Measurements from ENCODE around the gene CREBL2.
"Not testable (repeated sequence)": the region's sequence is repeated elsewhere in the genome, so short reads cannot be mapped to it uniquely, and the experiment has no call there.

CREBL2 gene

DNA sequence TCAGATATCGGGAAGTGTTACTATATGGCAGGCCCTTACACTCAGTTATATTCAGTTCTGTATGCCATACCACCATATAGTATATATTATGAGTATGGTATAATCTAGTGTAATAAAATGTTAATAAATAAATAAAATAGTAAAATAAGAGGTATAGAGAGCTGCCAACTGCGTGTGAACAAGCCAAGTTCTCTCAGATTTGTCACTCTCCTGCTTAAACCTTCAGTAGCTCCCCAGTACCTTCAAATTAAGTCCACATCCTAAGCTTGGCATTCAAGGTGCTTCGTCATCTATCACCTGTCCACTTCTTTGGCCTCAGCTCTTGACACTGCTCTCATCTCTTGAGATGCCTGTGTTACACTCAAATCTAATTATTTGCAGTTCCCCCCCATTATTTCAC, 12.8 kb upstream of the CREBL2 start:
- no peak for DNase-seq (ENCODE audit: low spot score)

DNA sequence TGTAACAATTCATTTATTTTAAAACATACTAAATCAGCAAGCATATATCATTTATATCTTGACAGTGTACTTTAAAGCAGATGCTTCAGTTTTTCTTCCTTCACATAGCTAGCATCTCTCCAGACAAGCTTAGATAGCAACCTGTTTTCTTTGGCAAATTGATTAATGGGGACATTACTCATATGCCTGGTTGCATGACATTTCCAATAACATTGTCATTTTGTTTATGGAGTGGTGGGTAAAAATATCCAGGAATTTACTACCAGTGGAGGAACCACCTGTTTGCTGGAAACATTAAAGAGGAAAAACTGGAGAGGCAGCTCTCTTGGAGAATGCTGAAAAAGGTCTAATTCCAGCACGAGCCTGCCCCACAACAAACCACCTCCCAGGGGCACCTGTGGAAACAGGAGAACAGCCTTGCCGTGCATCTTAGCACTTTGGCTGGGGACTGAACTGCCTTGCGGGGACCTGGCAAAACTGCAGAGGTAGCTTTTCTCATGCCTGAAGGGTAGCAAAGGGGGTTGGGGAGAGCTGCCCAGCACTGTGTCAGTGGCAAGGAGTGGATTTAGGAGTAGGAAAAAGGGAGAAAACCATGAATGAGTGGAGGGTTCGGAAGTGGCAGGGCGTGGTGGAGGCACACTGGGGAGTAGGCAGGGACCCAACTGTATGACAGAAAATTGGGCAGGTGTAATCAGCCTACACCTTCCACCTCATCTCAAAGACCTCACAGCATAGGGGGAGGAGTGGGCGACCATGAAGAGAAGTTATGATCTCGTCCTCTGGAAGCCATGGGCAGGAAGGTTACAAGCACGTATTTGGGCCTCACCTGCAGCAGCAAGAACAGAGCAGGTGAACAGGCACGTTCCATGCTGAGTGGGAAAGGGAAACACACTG, 11.7 kb upstream of the CREBL2 start:
- no peak for DNase-seq (ENCODE audit: low spot score)

- DNase-seq (ENCODE audit: low spot score) = no peak
Observed at GRCh38 chr12:12600659-12601058, 11.0 kb upstream of the CREBL2 start.

DNA sequence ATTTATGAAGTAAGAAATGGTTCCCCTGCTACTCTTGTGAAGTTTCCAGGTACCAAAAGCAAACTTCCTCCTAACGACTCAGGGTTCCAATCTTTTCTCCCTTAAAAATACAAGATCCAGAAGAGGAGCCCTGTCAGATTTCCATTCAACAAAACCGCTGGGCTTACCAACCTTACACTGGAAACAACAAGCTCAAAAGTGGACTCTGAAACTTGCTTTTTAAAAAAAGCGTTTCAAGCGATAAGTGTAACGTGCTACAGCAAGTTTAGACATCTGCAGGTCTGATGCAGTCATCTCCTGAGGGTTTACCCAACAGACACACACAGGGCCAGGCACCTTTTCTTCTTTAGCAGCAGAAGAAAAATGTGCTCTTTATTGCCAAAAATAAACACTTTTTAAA, 6.9 kb upstream of the CREBL2 start:
- no peak for DNase-seq (ENCODE audit: low spot score)

DNA sequence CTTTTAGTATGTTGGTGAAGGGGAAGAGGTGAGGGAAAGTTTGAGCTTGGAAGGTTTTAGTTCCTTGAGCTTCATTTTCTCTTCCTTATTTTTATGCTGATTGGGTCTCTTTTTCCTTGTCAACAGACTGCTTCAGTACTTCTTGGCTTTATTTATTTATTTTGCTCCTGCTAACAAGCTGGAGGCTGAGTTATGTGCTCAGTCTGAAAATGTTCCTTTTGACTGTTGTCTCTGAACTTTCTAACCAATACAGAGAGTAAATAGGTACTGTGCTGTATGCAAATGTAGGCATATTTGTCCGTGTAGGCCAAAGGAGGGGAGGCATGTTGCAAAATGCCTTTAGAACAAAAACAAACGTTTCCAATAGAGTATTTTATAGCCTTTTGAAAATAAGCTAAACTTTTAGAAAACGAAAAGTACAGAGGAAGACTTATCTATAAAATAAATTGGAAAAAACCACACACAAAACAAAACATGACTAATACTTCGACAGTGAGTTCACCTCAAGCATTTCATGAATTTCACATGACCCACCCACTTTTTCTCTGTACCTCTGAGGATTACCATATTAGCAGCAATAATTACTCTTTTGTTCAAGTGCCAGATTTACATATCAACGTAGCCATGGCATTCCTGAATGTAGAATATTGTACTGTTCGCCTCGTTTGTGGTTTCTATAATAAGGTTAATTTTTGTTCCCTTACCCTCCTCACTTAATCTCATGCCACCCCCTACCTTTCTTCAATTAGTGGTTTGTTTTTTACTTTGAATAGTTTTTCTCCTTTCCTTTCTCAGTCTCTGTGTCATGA, 4.7 kb upstream of the CREBL2 start:
- DNase-seq (ENCODE audit: low spot score) = no peak

GRCh38 chr12:12608557-12608957, 3.1 kb upstream of the CREBL2 start:
- peak; percentile 37 for DNase-seq (ENCODE audit: low spot score)

DNA sequence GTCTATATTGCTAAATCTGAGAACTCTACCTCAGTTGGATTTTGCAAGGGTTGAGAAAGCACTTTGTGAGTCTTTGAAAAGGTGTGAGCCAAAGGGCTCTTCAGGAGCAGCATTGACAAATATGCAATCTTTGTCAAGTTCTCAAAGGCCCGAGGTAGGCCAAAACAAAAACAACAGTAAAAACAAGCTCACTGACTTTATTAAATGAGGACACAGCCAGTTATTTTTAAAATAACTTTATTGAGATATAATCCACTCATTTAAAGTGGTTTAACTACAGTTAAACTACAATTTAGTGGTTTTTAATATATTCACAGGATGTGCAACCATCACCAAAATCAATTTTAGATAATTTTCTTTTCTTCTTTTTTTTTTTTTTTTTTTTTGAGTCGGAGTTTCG, 2.0 kb upstream of the CREBL2 start:
- DNase-seq (ENCODE audit: low spot score) = no peak

GRCh38 chr12:12610711-12611110, 965 bp upstream of the CREBL2 start:
- DNase-seq (ENCODE audit: low spot score) = no peak

DNA sequence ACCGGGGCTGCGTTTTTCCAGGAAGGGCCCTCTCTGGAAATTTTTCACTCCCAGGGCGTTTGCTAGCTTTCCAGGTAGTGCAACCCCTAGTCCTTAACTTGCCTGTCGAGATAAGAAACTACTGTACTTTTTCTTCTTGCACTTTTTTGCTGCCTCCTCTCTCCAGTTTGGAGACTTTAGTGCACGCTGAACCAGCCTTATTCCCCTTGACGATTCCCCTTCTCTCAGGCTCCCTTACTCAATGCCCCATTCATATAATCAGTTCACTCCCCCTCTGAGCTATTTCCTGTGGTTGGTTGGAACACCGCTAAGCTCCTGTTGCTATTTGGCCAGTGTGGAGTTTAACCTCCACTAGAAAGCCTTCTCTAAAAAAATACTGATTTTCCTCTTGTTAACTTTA, 682 bp downstream of the CREBL2 start:
- DNase-seq (ENCODE audit: low spot score) = peak; percentile 77

DNA sequence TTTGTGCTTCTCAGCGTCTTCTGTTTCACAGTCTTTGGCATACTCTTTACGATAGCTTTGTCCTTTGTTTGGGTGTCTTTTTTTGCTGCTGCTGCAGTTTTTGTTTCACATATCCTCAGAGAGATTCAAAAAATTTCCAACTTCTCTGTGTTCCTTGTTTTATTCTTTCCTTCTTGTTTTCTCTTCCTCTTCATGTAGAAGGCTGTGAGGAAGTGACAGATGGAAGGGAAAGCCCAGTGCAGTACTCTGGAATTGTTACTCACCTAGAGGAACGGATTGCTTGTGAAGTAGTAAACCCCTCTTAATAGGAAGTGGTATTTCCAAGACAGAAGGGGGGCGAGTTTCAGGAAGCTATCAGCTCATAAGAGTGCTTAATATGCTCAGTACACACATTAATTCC, 1.7 kb downstream of the CREBL2 start:
- peak; percentile 40 for DNase-seq (ENCODE audit: low spot score)

DNA sequence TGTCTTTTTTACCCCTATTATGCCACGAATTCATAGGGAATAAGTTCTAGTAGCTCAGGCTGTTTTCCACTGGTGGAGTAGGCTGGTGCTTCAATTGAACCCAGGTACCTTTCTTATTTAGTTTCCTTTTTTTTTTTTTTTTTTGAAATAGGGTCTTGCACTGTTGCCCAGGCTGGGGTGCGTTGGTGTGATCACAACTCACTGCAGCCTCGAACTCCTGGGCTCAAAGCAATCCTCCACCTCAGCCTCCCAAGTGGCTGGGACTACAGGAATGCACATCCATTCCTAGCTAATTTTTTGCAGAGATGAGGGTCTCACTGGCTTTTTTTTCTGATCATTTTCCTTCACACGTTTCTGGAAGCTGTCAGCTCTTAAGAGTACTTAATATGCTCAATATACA, 2.7 kb downstream of the CREBL2 start:
- DNase-seq (ENCODE audit: low spot score) = no peak

DNA sequence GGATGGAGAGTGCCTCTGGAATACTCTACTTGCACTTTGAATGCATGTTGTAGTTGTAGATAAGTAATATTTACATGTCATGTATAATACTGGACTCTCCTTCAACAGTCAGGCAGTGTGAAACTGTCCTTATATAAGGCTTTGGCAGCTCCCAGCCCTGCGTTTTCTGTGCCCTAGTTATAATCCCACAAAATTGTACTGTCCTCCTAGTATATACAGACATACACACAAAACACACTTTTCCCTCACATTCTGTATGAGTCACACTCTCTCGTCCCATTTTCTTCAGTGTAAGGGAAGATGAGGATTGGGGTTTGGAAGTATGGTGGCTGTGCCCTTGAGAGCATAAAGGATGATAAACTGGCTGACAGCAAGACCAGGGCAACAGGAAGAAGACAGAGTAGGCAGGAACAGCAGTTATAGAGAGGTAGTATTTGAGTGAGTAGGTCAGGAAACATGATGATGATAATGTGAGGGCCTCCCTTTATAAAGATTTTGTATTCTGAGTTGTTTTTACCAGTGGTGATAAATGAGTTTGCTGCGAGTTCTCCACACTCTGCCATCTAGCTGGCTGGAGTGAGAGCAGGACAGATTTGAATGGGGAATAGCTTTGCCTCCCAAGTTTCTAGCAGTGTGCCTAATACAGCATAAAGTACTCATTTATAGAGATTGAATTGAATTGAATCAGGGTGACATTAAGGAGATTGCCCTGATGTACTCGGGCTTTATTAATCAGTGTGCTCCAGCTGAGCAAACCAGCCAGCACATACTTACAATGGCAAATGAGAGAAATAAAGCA, 5.0 kb downstream of the CREBL2 start:
- DNase-seq (ENCODE audit: low spot score) = no peak

DNA sequence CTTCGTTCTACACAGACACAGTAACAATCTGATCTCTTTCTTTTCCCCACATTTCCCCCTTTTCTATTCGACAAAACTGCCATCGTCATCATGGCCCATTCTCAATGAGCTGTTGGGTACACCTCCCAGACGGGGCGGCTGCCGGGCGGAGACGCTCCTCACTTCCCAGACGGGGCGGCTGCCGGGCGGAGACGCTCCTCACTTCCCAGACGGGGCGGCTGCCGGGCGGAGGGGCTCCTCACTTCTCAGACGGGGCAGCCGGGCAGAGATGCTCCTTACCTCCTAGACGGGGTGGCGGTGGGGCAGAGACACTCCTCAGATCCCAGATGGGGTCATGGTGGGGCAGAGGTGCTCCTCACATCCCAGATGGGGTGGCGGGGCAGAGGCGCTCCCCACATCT, 6.4 kb downstream of the CREBL2 start:
- DNase-seq (ENCODE audit: low spot score) = not testable (repeated sequence)

DNA sequence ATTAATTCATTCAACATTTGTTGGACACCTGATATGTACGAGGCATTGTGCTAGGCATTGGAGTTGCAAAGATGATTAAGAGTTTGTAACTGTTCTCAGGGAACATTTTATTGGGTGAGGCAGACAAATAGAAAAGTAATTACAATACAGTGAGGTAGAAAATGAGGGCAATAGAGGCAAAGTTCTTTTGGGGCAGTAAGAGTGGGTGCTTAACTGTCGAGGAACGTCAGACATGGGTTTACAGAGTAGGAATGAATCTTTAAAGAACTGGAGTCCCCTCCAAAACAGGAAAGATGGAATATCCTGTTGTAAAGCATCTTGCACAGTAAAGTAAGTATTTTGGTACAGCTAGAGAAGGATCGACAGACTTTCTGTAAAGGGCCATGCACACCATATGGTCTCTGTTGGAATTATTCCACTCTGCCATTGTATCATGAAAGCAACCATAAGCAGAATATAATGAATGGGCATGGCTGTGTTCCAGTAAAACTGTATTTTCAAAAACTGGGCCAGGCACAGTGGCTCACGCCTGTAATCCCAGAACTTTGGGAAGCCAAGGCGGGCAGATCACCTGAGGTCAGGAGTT, 9.1 kb downstream of the CREBL2 start:
- no peak for DNase-seq (ENCODE audit: low spot score)

- no peak for DNase-seq (ENCODE audit: low spot score)
Observed at GRCh38 chr12:12622418-12622817, 10.7 kb downstream of the CREBL2 start.

DNA sequence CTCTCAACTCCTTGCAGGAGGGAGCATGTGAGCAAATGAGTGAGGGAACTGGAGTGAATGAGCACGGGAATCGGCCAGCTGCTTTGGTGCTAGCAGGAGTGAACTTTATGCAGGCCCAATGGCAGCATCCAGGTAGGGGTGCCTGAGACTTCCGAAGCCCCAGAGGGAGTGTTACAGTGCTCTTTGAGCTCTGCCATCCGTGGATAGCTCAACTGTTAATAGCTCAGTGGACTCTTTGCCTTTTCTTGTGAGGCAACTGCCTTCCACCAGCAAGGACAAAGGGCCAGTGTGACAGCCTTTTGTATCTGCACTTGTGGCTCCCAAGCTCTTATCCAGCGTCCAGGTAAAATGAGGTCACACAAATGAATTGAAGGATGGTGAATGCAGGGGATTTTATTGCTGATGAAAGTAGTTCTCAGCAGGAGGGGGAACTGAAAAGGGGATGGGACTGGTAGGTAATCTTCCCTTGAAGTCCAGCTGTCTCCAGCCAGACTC, 12.9 kb downstream of the CREBL2 start:
- no peak for DNase-seq (ENCODE audit: low spot score)

DNA sequence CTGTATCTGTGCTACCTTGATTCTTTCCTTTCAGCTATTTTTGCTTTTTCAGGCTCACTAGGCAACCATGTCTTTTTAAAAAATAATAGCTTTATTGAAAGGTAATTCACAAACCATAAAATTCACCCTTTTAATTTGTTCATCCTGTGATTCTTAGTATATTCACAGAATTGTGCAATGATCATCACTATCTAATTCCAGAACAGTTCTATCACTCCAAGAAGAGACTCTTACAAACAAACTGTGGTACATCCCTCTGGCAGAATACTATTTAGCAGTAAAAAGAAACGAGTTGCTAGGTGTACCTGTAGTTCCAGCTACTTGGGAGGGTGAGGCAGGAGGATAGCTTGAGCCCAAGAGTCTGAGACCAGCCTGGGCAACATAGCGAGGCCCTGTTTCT, 14.8 kb downstream of the CREBL2 start:
- no peak for DNase-seq (ENCODE audit: low spot score)

GRCh38 chr12:12627308-12627827, 15.7 kb downstream of the CREBL2 start:
- DNase-seq (ENCODE audit: low spot score) = no peak

DNA sequence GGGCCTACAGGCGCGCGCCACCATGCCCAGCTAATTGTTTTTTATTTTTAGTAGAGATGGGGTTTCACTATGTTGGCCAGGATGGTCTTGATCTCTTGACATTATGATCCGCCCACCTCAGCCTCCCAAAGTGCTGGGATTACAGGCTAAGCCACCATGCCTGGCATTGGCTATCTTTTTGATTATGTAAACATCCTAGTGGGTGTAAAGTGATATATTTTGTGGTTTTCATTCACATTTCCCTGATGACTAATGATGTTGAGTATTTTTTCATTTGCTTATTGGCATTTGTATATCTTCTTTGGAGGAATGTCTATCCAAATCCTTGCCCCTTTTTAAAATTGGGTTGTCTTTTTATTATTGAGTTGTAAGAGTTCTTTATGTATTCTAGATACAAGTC, 16.3 kb downstream of the CREBL2 start:
- no peak for DNase-seq (ENCODE audit: low spot score)

GRCh38 chr12:12630850-12631249, 19.2 kb downstream of the CREBL2 start:
- DNase-seq (ENCODE audit: low spot score) = no peak

DNA sequence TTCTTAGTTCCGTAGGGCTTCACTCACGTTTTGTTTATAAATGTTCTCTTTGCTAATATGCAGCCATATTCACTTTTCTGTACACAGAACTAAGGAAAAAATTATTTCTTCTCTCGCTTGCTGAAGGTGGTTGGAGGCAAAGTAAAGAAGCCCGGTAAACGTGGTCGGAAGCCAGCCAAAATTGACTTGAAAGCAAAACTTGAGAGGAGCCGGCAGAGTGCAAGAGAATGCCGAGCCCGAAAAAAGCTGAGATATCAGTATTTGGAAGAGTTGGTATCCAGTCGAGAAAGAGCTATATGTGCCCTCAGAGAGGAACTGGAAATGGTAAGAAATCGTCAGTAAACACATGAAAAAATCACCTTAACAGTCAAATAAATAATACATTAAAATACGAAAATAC, 24.0 kb downstream of the CREBL2 start:
- no peak for DNase-seq (ENCODE audit: low spot score)

DNA sequence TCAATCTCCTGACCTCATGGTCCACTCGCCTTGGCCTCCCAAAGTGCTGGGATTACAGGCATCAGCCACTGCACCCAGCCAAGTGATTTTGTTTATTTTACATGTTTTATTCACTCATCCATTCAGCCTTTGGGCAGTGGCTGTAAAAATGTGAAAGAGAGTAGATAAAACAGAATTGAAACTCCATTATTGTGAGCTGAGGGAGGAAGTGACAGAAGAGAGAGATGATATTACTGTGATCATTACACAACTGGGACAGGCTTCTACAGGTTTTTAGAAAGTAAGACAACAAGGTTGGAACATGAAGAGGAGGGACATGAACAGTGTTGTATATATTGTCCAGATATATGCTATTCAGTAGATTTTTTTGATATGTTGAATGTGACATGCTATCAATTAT, 25.0 kb downstream of the CREBL2 start:
- no peak for DNase-seq (ENCODE audit: low spot score)
